ENCODE measurements around the gene JSRP1. TPM values are rescaled to one million over a fixed set of nuclear protein-coding genes. Genes with fewer than 3 reads are reported as not detected.

The JSRP1 gene
- total RNA-seq, 2 donors from 2014 or later, result 0.64 to 1.3 TPM

- peaks cover 9% of the 10 kb centered on the region for H3K4me1 ChIP-seq
- DNase-seq, result peak; percentile 96
- peak overlapping the region in 1 of 2 donors; percentile 35 for H3K9ac ChIP-seq (ENCODE audit: low read depth in 2 of 2, low read length in 2 of 2)
- TF ChIP-seq CTCF (IDR thresholded peaks at IDR 0.05), result no peak
- peak overlapping the region; percentile 71 for H3K27ac ChIP-seq
- H3K4me3 ChIP-seq, result no peak overlapping the region
- H3K36me3 ChIP-seq, result no peaks in the 10 kb centered on the region
- no peaks in the 10 kb centered on the region for H3K9me3 ChIP-seq
- no peaks in the 10 kb centered on the region for H3K27me3 ChIP-seq
- intact Hi-C loops (cut with DNase I), result no loop called here
These were observed 10.2 kb upstream of the JSRP1 start for GRCh38 chr19:2266183-2266993.

GRCh38 chr19:2261438-2262172 is 5.4 kb upstream of the JSRP1 start:
- Histone ChIP-seq H3K4me1 (peaks cover 12% of the 10 kb centered on the region), H3K4me3 (no peak overlapping the region), H3K27me3 (no peaks in the 10 kb centered on the region), H3K36me3 (no peaks in the 10 kb centered on the region), H3K9ac (ENCODE audit: low read depth in 2 of 2, low read length in 2 of 2) (no peak overlapping the region), H3K27ac (peak overlapping the region; percentile 68), H3K9me3 (no peaks in the 10 kb centered on the region)
- TF ChIP-seq CTCF (IDR thresholded peaks at IDR 0.05), result peak; percentile 57
- peak; percentile 68 for DNase-seq
- intact Hi-C loops (cut with DNase I), result no loop called here

DNA sequence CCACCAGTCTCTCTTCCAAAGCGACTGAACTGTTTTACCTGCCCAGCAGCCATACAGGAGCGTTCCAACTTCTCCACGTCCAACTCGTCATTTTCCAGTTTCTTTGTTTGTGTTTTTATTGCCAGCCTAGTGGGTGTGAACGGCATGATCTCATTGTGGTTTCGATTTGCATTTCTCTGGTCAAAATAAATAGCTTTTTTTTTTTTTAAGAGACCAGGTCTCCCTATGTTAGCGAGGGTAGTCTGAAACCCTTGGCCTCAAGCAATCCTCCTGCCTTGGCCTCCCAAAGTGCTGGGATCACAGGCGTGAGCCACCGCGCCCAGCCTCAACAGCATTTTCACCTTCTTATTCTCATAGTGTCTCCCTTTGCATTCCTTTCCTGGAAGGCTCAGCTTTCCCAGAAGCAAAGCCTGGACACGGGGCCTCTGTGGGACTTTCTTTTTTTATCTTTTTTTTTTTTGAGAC is 4.2 kb upstream of the JSRP1 start:
- H3K27ac ChIP-seq, result peak overlapping the region; percentile 68
- intact Hi-C loops (cut with DNase I), result no loop called here
- TF ChIP-seq CTCF (IDR thresholded peaks at IDR 0.05), result no peak
- H3K9ac ChIP-seq (ENCODE audit: low read depth in 2 of 2, low read length in 2 of 2), result no peak overlapping the region
- H3K4me1 ChIP-seq, result peaks cover 7% of the 10 kb centered on the region
- H3K36me3 ChIP-seq, result no peaks in the 10 kb centered on the region
- H3K9me3 ChIP-seq, result no peaks in the 10 kb centered on the region
- no peaks in the 10 kb centered on the region for H3K27me3 ChIP-seq
- no peak overlapping the region for H3K4me3 ChIP-seq
- DNase-seq, result peak; percentile 54

DNA sequence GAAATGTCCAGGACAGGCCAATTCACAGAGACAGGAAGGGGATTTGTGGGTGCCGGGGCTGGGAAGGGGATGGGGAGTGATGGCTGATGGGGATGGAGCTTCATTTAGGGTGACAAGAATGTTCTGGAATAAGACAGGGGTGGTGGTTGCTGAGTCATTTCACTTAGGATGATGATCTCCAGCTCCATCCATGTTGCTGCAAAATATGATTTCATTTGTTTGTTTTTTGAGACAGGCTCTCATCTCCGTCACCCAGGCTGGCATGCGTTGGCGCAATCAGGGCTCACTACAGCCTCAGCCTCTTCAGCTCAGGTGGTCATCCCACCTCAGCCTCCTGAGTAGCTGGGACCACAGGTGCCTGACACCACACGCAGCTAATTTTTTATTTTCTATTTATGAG is 3.1 kb upstream of the JSRP1 start:
- no peak overlapping the region for H3K4me3 ChIP-seq
- no peak overlapping the region for H3K9ac ChIP-seq (ENCODE audit: low read depth in 2 of 2, low read length in 2 of 2)
- peaks cover under 1% of the 10 kb centered on the region for H3K27me3 ChIP-seq
- DNase-seq, result no peak
- no peak for TF ChIP-seq CTCF (IDR thresholded peaks at IDR 0.05)
- no peak overlapping the region for H3K27ac ChIP-seq
- intact Hi-C loops (cut with DNase I), result no loop called here
- H3K36me3 ChIP-seq, result no peaks in the 10 kb centered on the region
- no peaks in the 10 kb centered on the region for H3K9me3 ChIP-seq
- H3K4me1 ChIP-seq, result peaks cover 7% of the 10 kb centered on the region

- Histone ChIP-seq H3K27me3 (peaks cover 41% of the 10 kb centered on the region), H3K9ac (ENCODE audit: low read depth in 2 of 2, low read length in 2 of 2) (no peak overlapping the region), H3K36me3 (no peaks in the 10 kb centered on the region), H3K4me1 (peaks cover 16% of the 10 kb centered on the region), H3K9me3 (no peaks in the 10 kb centered on the region), H3K27ac (no peak overlapping the region), H3K4me3 (no peak overlapping the region)
- DNase-seq, result no peak
- intact Hi-C loops (cut with DNase I), result no loop called here
- TF ChIP-seq CTCF (IDR thresholded peaks at IDR 0.05), result no peak
These were observed 938 bp downstream of the JSRP1 start for GRCh38 chr19:2255112-2255845.

All from colonic mucosa (tissue), 4 donors.